GM12875 (cell line): Measurements from ENCODE around the gene ZFYVE28.
"Not testable (repeated sequence)": the region's sequence is repeated elsewhere in the genome, so short reads cannot be mapped to it uniquely, and the experiment has no call there.

Experiments used
- H3K4me3 ChIP-seq: one replicate; pipeline ENCODE4 v1.5.1; 2011; ENCODE audit warnings: low read depth, low read length, control low read depth
- CTCF ChIP-seq: IDR thresholded peaks from 2 replicates; pipeline ENCODE4 v1.5.1; 2011; ENCODE audit warnings: low read depth, mild to moderate bottlenecking, control low read depth, inconsistent platforms, low read length, moderate library complexity, borderline replicate concordance; ENCODE audit not compliant: insufficient read depth

ZFYVE28 gene

GRCh38 chr4:2387218-2387617, 31.2 kb downstream of the ZFYVE28 start:
- no peak overlapping the region for H3K4me3 ChIP-seq
- no peak for TF ChIP-seq CTCF

- no peak overlapping the region for H3K4me3 ChIP-seq
- no peak for TF ChIP-seq CTCF
Observed at GRCh38 chr4:2386717-2387116, 31.7 kb downstream of the ZFYVE28 start.

GRCh38 chr4:2385516-2385915, 32.9 kb downstream of the ZFYVE28 start:
- H3K4me3 ChIP-seq: no peak overlapping the region
- TF ChIP-seq CTCF: no peak

- TF ChIP-seq CTCF: no peak
Observed at GRCh38 chr4:2384245-2384644, 34.2 kb downstream of the ZFYVE28 start.

GRCh38 chr4:2383760-2384159, 34.7 kb downstream of the ZFYVE28 start:
- no peak overlapping the region for H3K4me3 ChIP-seq
- no peak for TF ChIP-seq CTCF

More at GRCh38 chr4:2384245-2384644, 34.2 kb downstream of the ZFYVE28 start:
- H3K4me3 ChIP-seq: no peak overlapping the region

GRCh38 chr4:2383220-2383631, 35.2 kb downstream of the ZFYVE28 start:
- H3K4me3 ChIP-seq: not testable (repeated sequence)

- not testable (repeated sequence) for H3K4me3 ChIP-seq
Observed at GRCh38 chr4:2382769-2383202, 35.7 kb downstream of the ZFYVE28 start.

- not testable (repeated sequence) for H3K4me3 ChIP-seq
Observed at GRCh38 chr4:2380589-2380988, 37.9 kb downstream of the ZFYVE28 start.

- TF ChIP-seq CTCF: no peak
- H3K4me3 ChIP-seq: no peak overlapping the region
Observed at GRCh38 chr4:2378898-2379297, 39.5 kb downstream of the ZFYVE28 start.
